GM19463 (cell line): ENCODE data around the gene DNAH12.
"Not testable (repeated sequence)": the region's sequence is repeated elsewhere in the genome, so short reads cannot be mapped to it uniquely, and the experiment has no call there.

Experiments used
- ATAC-seq: cut with Tn5 transposase; IDR thresholded peaks from one replicate; pipeline ENCODE4 v1.9.1; 2021; ENCODE audit warnings: mild to moderate bottlenecking, moderate library complexity; ENCODE audit not compliant: unreplicated experiment

The DNAH12 gene

GRCh38 chr3:57423335-57423734 is 120.8 kb downstream of the DNAH12 start:
- ATAC-seq = no peak

- no peak for ATAC-seq
Observed at GRCh38 chr3:57421336-57421735, 122.8 kb downstream of the DNAH12 start.

- no peak for ATAC-seq
Observed at GRCh38 chr3:57420001-57420400, 124.1 kb downstream of the DNAH12 start.

- no peak for ATAC-seq
Observed at GRCh38 chr3:57411715-57412114, 132.4 kb downstream of the DNAH12 start.

GRCh38 chr3:57409471-57409870 is 134.7 kb downstream of the DNAH12 start:
- ATAC-seq = no peak

GRCh38 chr3:57402675-57403074 is 141.5 kb downstream of the DNAH12 start:
- no peak for ATAC-seq

GRCh38 chr3:57397175-57398026 is 146.7 kb downstream of the DNAH12 start:
- peak; percentile 93 for ATAC-seq

- ATAC-seq = no peak
Observed at GRCh38 chr3:57393977-57394376, 150.2 kb downstream of the DNAH12 start.

GRCh38 chr3:57391767-57392166 is 152.4 kb downstream of the DNAH12 start:
- ATAC-seq = no peak

- no peak for ATAC-seq
Observed at GRCh38 chr3:57389271-57389670, 154.9 kb downstream of the DNAH12 start.

GRCh38 chr3:57386307-57386706 is 157.8 kb downstream of the DNAH12 start:
- ATAC-seq = no peak

GRCh38 chr3:57385498-57385897 is 158.6 kb downstream of the DNAH12 start:
- no peak for ATAC-seq

GRCh38 chr3:57383838-57384237 is 160.3 kb downstream of the DNAH12 start:
- ATAC-seq = no peak

- ATAC-seq = no peak
Observed at GRCh38 chr3:57383406-57383805, 160.7 kb downstream of the DNAH12 start.

GRCh38 chr3:57382933-57383332 is 161.2 kb downstream of the DNAH12 start:
- ATAC-seq = no peak

- no peak for ATAC-seq
Observed at GRCh38 chr3:57370341-57370740, 173.8 kb downstream of the DNAH12 start.

- not testable (repeated sequence) for ATAC-seq
Observed at GRCh38 chr3:57365089-57365488, 179.1 kb downstream of the DNAH12 start.

- not testable (repeated sequence) for ATAC-seq
Observed at GRCh38 chr3:57356275-57356674, 187.9 kb downstream of the DNAH12 start.

GRCh38 chr3:57354768-57355167 is 189.4 kb downstream of the DNAH12 start:
- ATAC-seq = no peak

- no peak for ATAC-seq
Observed at GRCh38 chr3:57350271-57350670, 193.9 kb downstream of the DNAH12 start.

GRCh38 chr3:57339071-57339642 is 205.0 kb downstream of the DNAH12 start:
- not testable (repeated sequence) for ATAC-seq

- ATAC-seq = not testable (repeated sequence)
Observed at GRCh38 chr3:57338272-57339070, 205.7 kb downstream of the DNAH12 start.
